ENCODE data around the gene CYB561.

DNA sequence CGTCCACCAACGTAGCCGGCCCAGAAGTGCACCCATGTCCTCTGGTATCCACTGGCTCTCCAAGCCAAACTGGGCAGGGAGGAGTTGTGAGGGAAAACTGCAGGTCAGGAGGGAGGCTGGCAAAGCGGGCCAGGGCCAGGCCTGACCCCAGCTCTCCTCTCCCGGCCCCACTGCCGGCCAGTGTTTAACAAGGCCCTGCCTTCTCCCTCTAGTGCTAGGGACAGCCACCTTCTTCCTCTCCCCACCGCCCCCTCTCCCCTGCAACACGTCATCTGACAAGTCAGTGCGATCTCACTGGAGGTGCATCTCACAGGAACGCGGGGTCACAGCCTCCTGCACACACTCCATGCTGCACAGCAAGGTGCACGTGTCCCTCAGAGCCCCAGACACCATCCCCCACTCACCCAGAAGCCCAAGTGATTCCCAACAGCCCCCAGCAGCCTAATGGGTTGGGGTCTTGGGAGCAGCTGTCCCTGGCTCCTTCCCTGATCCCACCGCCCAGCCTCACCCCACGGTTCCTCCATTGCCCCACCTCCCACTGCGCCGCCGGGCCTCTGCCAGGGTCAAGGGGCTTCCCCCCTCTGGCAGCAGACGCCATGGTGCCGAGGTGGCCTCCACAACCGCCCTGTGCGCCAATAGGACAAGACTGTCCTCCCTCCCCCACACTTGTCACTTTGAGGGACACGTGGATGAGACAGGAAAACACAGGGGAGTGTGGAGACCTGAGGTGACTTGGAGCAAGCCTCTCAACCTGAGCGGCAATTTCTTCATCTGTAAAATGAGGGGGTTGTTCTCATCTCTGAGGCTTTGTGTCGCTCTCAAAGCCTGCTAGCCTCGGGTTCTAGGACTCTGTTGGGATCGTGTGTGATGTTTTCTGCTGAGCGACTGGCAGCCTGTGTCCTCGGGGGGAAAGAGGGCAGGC, 29.6 kb upstream of the CYB561 start:
- TF ChIP-seq, protein P1, sequence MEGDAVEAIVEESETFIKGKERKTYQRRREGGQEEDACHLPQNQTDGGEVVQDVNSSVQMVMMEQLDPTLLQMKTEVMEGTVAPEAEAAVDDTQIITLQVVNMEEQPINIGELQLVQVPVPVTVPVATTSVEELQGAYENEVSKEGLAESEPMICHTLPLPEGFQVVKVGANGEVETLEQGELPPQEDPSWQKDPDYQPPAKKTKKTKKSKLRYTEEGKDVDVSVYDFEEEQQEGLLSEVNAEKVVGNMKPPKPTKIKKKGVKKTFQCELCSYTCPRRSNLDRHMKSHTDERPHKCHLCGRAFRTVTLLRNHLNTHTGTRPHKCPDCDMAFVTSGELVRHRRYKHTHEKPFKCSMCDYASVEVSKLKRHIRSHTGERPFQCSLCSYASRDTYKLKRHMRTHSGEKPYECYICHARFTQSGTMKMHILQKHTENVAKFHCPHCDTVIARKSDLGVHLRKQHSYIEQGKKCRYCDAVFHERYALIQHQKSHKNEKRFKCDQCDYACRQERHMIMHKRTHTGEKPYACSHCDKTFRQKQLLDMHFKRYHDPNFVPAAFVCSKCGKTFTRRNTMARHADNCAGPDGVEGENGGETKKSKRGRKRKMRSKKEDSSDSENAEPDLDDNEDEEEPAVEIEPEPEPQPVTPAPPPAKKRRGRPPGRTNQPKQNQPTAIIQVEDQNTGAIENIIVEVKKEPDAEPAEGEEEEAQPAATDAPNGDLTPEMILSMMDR (IDR thresholded peaks at IDR 0.05), result no peak
- no peak for TF ChIP-seq EP300 (IDR thresholded peaks at IDR 0.05)

Measured in tibial nerve (tissue), 4 donors.